DOHH2 (cell line): ENCODE results near the gene PPFIA2.
"Not testable (repeated sequence)": the region's sequence is repeated elsewhere in the genome, so short reads cannot be mapped to it uniquely, and the experiment has no call there.

Source experiments
- H3F3A ChIP-seq: fragments of 200-600 bp; sonication (generic), shearing (Covaris generic); 2 replicates; pipeline ENCODE4 v1.6.0; 2016; ENCODE audit warnings: antibody characterized with exemption, mild to moderate bottlenecking; ENCODE audit not compliant: control insufficient read depth, insufficient read depth
- H3K27ac ChIP-seq: fragments of 200-600 bp; sonication (generic); 2 replicates; pipeline ENCODE4 v1.5.1; 2014; ENCODE audit warnings: low read depth, mild to moderate bottlenecking, low read length, moderate library complexity
- H3K27me3 ChIP-seq: fragments of 200-600 bp; sonication (generic); 2 replicates; pipeline ENCODE4 v1.6.1; 2014; ENCODE audit warnings: mild to moderate bottlenecking, low read length, mixed read lengths; ENCODE audit not compliant: control insufficient read depth
- H3K36me3 ChIP-seq: fragments of 200-600 bp; sonication (generic); 2 replicates; pipeline ENCODE4 v1.6.1; 2014; ENCODE audit warnings: mild to moderate bottlenecking, low read length, moderate library complexity, mixed read lengths; ENCODE audit not compliant: control insufficient read depth
- H3K4me1 ChIP-seq: fragments of 200-600 bp; sonication (generic); 2 replicates; pipeline ENCODE4 v1.6.1; 2014; ENCODE audit warnings: mild to moderate bottlenecking, low read length, mixed read lengths; ENCODE audit not compliant: control insufficient read depth
- H3K4me2 ChIP-seq: fragments of 200-600 bp; sonication (generic); 2 replicates; pipeline ENCODE4 v1.6.0; 2014; ENCODE audit warnings: mild to moderate bottlenecking, low read length, moderate library complexity
- H3K4me3 ChIP-seq: fragments of 200-600 bp; sonication (generic); 2 replicates; pipeline ENCODE4 v1.5.1; 2014; ENCODE audit warnings: mild to moderate bottlenecking, low read length, mixed read lengths
- H3K79me2 ChIP-seq: fragments of 200-600 bp; sonication (generic); 2 replicates; pipeline ENCODE4 v1.6.1; 2014; ENCODE audit warnings: mild to moderate bottlenecking, low read length, mixed read lengths; ENCODE audit not compliant: control insufficient read depth
- H3K9me2 ChIP-seq: fragments of 200-600 bp; sonication (generic); replicated peaks from 2 replicates; pipeline ENCODE4 v1.6.1; 2014; ENCODE audit warnings: mild to moderate bottlenecking, low read length, mixed read lengths; ENCODE audit not compliant: control insufficient read depth
- H3K9me3 ChIP-seq: fragments of 200-600 bp; sonication (generic); 2 replicates; pipeline ENCODE4 v1.6.1; 2014; ENCODE audit warnings: antibody characterized with exemption, low read length, mixed read lengths; ENCODE audit not compliant: control insufficient read depth, insufficient read depth
- H4K20me1 ChIP-seq: fragments of 200-600 bp; sonication (generic); 2 replicates; pipeline ENCODE4 v1.6.0; 2014; ENCODE audit warnings: low read depth, mild to moderate bottlenecking, antibody characterized with exemption, low read length, moderate library complexity; ENCODE audit not compliant: control insufficient read depth, insufficient read depth
- CTCF ChIP-seq: fragments of 200-600 bp; sonication (generic); IDR thresholded peaks from one replicate; pipeline ENCODE4 v1.5.1; 2014; ENCODE audit warnings: antibody characterized with exemption, mild to moderate bottlenecking, low read depth, low read length; ENCODE audit not compliant: poor library complexity, severe bottlenecking
- EZH2phosphoT487 ChIP-seq: fragments of 200-600 bp; sonication (generic); IDR thresholded peaks from 2 replicates; pipeline ENCODE4 v1.6.1; 2017; ENCODE audit warnings: borderline replicate concordance, mild to moderate bottlenecking, antibody characterized with exemption, low read length, moderate library complexity, mixed read lengths

The PPFIA2 gene

GRCh38 chr12:81597928-81598604, 161.1 kb downstream of the PPFIA2 start:
- no peaks in the 10 kb centered on the region; the same call in 1 of the 2 replicates for H3K27me3 ChIP-seq
- H3K9me3 ChIP-seq = no peaks in the 10 kb centered on the region
- no peaks in the 10 kb centered on the region for H3K79me2 ChIP-seq
- TF ChIP-seq EZH2phosphoT487 (no peak), CTCF (no peak)
- H3K4me3 ChIP-seq = no peak overlapping the region
- no peak overlapping the region for H3K27ac ChIP-seq
- H3K36me3 ChIP-seq = no peaks in the 10 kb centered on the region
- no peaks in the 10 kb centered on the region for H4K20me1 ChIP-seq
- no peak overlapping the region for H3K4me2 ChIP-seq
- H3F3A ChIP-seq = no peaks in the 10 kb centered on the region
- no peaks in the 10 kb centered on the region for H3K9me2 ChIP-seq
- H3K4me1 ChIP-seq = no peaks in the 10 kb centered on the region

- TF ChIP-seq EZH2phosphoT487 (no peak), CTCF (no peak)
- no peaks in the 10 kb centered on the region for H3K9me2 ChIP-seq
- no peak overlapping the region for H3K4me2 ChIP-seq
- no peak overlapping the region for H3K4me3 ChIP-seq
- no peaks in the 10 kb centered on the region for H3K9me3 ChIP-seq
- H3K79me2 ChIP-seq = no peaks in the 10 kb centered on the region
- H3F3A ChIP-seq = no peaks in the 10 kb centered on the region
- no peak overlapping the region for H3K27ac ChIP-seq
- no peaks in the 10 kb centered on the region for H4K20me1 ChIP-seq
- H3K27me3 ChIP-seq = no peaks in the 10 kb centered on the region; the same call in 1 of the 2 replicates
- no peaks in the 10 kb centered on the region for H3K36me3 ChIP-seq
- no peaks in the 10 kb centered on the region for H3K4me1 ChIP-seq
These were observed 162.6 kb downstream of the PPFIA2 start for GRCh38 chr12:81596558-81596957.

GRCh38 chr12:81591256-81591655, 167.9 kb downstream of the PPFIA2 start:
- no peak overlapping the region for H3K27ac ChIP-seq
- H3K27me3 ChIP-seq = no peaks in the 10 kb centered on the region
- H3K4me3 ChIP-seq = no peak overlapping the region
- no peaks in the 10 kb centered on the region for H3K36me3 ChIP-seq
- no peak overlapping the region for H3K4me2 ChIP-seq
- no peaks in the 10 kb centered on the region for H3K79me2 ChIP-seq
- no peak for TF ChIP-seq CTCF
- no peak for TF ChIP-seq EZH2phosphoT487
- H3K9me3 ChIP-seq = no peaks in the 10 kb centered on the region
- H3F3A ChIP-seq = no peaks in the 10 kb centered on the region
- H4K20me1 ChIP-seq = no peaks in the 10 kb centered on the region
- no peaks in the 10 kb centered on the region for H3K9me2 ChIP-seq
- H3K4me1 ChIP-seq = no peaks in the 10 kb centered on the region

GRCh38 chr12:81590703-81591102, 168.4 kb downstream of the PPFIA2 start:
- H3K4me3 ChIP-seq, H3K9me2 ChIP-seq, H3K9me3 ChIP-seq, H3F3A ChIP-seq, H3K27me3 ChIP-seq, H3K36me3 ChIP-seq, H3K79me2 ChIP-seq, H3K4me1 ChIP-seq, H3K4me2 ChIP-seq, H3K27ac ChIP-seq, H4K20me1 ChIP-seq: not testable (repeated sequence)
